GM12878 (cell line): ENCODE results near the gene ANGPTL2. TPM values are rescaled to one million over a fixed set of nuclear protein-coding genes. Genes with fewer than 3 reads are reported as not detected.

Source experiments
- ATAC-seq: fragments of 200-7000 bp; cut with Tn5 transposase; 3 replicates; pipeline ENCODE4 v1.9.1; 2020; ENCODE audit warnings: mild to moderate bottlenecking, moderate library complexity
- BruUV-seq: library from RNA; stranded (reverse); fragments of 400-500 nt; replicated peaks from 2 replicates; lab custom pipeline; 2021; lab: Mats Ljungman, UMichigan
- CTCF ChIA-PET: fragments of 300-600 bp; sonication (Branson Sonifier 250); formaldehyde crosslinking; extraction: SDS; loops from one replicate; lab custom pipeline; 2021; ENCODE audit warnings: inconsistent platforms; lab: Yijun Ruan, JAX
- POLR2A ChIA-PET: fragments of 350-600 bp; formaldehyde crosslinking; extraction: SDS; loops from one replicate; lab custom pipeline; 2021; ENCODE audit warnings: inconsistent platforms; lab: Charles Lee
- RAD21 ChIA-PET: fragments of 300-600 bp; sonication (Branson Sonifier 250); formaldehyde crosslinking; loops from one replicate; lab custom pipeline; 2023; ENCODE audit warnings: antibody characterized with exemption; ENCODE audit not compliant: unreplicated experiment; lab: Charles Lee
- SMC1A ChIA-PET: fragments of 300-600 bp; sonication (Branson Sonifier 250); formaldehyde crosslinking; loops from one replicate; lab custom pipeline; 2023; ENCODE audit not compliant: unreplicated experiment, uncharacterized antibody; lab: Charles Lee
- DNase-seq: peaks from one replicate; pipeline ENCODE4 v3.0.0-alpha.2; 2011; ENCODE audit warnings: low read depth, low spot score
- FAIRE-seq: peaks from 3 replicates; lab custom pipeline; 2011; peaks lifted over from hg19 to GRCh38; lab: Jason Lieb, UNC
- H2AFZ ChIP-seq: 2 replicates; pipeline ENCODE4 v1.6.0; 2011; ENCODE audit warnings: low read depth, low read length, control low read depth; ENCODE audit not compliant: control insufficient read depth
- H3K27ac ChIP-seq: 2 replicates; pipeline ENCODE4 v1.5.1; 2011; ENCODE audit warnings: control low read depth; ENCODE audit not compliant: control insufficient read depth, insufficient read depth
- H3K27me3 ChIP-seq, 2 experiments: replicated peaks in 1 of 2; 2 replicates each; pipeline versions ENCODE4 v1.6.0 to v1.6.1; 2011; ENCODE audit warnings: low read length in 1 of 2; ENCODE audit not compliant: control insufficient read depth in 2 of 2, insufficient read depth in 2 of 2
- H3K36me3 ChIP-seq, 2 experiments: 2 replicates each; pipeline ENCODE4 v1.5.1; 2011; ENCODE audit warnings: low read length in 1 of 2; ENCODE audit not compliant: control insufficient read depth in 2 of 2, insufficient read depth in 2 of 2
- H3K4me1 ChIP-seq: 2 replicates; pipeline ENCODE4 v1.6.1; 2011; ENCODE audit warnings: mild to moderate bottlenecking, low read length, moderate library complexity, mixed read lengths; ENCODE audit not compliant: control insufficient read depth, insufficient read depth
- H3K4me2 ChIP-seq: 2 replicates; pipeline ENCODE4 v1.6.0; 2011; ENCODE audit warnings: control low read depth; ENCODE audit not compliant: control insufficient read depth, insufficient read depth
- H3K4me3 ChIP-seq: fragments of 200-600 bp; sonication (generic); 2 replicates; pipeline ENCODE4 v1.5.1; 2016
- H3K79me2 ChIP-seq: 2 replicates; pipeline ENCODE4 v1.6.0; 2011; ENCODE audit warnings: low read length; ENCODE audit not compliant: control insufficient read depth, insufficient read depth
- H3K9ac ChIP-seq: 2 replicates; pipeline ENCODE4 v1.8.0; 2011; ENCODE audit warnings: low read length, control low read depth, mixed read lengths; ENCODE audit not compliant: control insufficient read depth, insufficient read depth
- H3K9me3 ChIP-seq: replicated peaks from 3 replicates; pipeline ENCODE4 v1.5.1; 2011; ENCODE audit warnings: mild to moderate bottlenecking, low read length; ENCODE audit not compliant: control insufficient read depth, insufficient read depth
- H4K20me1 ChIP-seq: 2 replicates; pipeline ENCODE4 v1.6.0; 2011; ENCODE audit not compliant: control insufficient read depth, insufficient read depth
- JUNB ChIP-seq: IDR thresholded peaks from 2 replicates; pipeline ENCODE4 v1.6.1; 2016; ENCODE audit warnings: antibody characterized with exemption, mild to moderate bottlenecking
- MXI1 ChIP-seq: fragments of 150-350 bp; IDR thresholded peaks from 2 replicates; pipeline ENCODE4 v1.6.1; 2011; ENCODE audit warnings: low read depth, mild to moderate bottlenecking, inconsistent platforms, low read length, improper control_type of control experiment
- NFYA ChIP-seq: IDR thresholded peaks from 2 replicates; pipeline ENCODE4 v1.6.1; 2011; ENCODE audit warnings: low read depth, mild to moderate bottlenecking, low read length, improper control_type of control experiment, borderline replicate concordance
- TBL1XR1 ChIP-seq: IDR thresholded peaks from 2 replicates; pipeline ENCODE4 v1.6.1; 2012; ENCODE audit warnings: low read depth, low read length, improper control_type of control experiment
- ZZZ3 ChIP-seq: IDR thresholded peaks from 2 replicates; pipeline ENCODE4 v1.6.1; 2011; ENCODE audit warnings: low read depth; ENCODE audit not compliant: control insufficient read depth, insufficient read length
- WGBS: methylation state at CpG from one replicate; pipeline ENCODE4 v1.1.6; 2016; ENCODE audit warnings: low lambda C conversion rate; ENCODE audit not compliant: insufficient replicate concordance, insufficient coverage; ENCODE audit errors: missing lambda C conversion rate; 5-methylcytosine and 5-hydroxymethylcytosine counted together
- in situ Hi-C: fragments of 300-500 bp; cut with MboI; formaldehyde crosslinking; loops from 9 replicates; pipeline ENCODE4 v1.14.3; 2018; ENCODE audit warnings: mixed read lengths
- intact Hi-C: fragments of 100-400 bp; cut with micrococcal nuclease; formaldehyde crosslinking; loops from one replicate; pipeline ENCODE4 v1.14.2; 2022; ENCODE audit not compliant: unreplicated experiment
- polyA plus RNA-seq, 11 experiments: library from polyadenylated mRNA; depleted of rRNA in 4 of 11; unstranded in 6 of 11; stranded (reverse) in 5 of 11; fragments of >200 nt; fragmentation: Nextera tagmentation in 4 of 11; fragmentation: Illumina TruSeq in 1 of 11; extraction: Ambion mirVana in 4 of 11; extraction: Trizol in 1 of 11; gene quantifications; 1 replicate in 1 of 11; 2 replicates in 10 of 11; pipeline versions ENCODE4 v1.2.1 to v1.2.3, GENCODE V29; 2011 to 2016; ENCODE audit warnings: inconsistent platforms in 2 of 11, missing spikeins in 2 of 11, low read depth in 1 of 11
- total RNA-seq, 4 experiments: library from RNA; depleted of rRNA in 3 of 4; stranded (reverse); fragments of >200 nt in 3 of 4; fragmentation: Illumina TruSeq in 1 of 4; extraction: Trizol in 1 of 4; gene quantifications; 2 replicates each; pipeline versions ENCODE4 v1.2.1 to v1.2.3, GENCODE V29; 2013 to 2021
- TF ChIP-seq, protein P1 (sequence below): IDR thresholded peaks from 2 replicates; pipeline ENCODE4 v1.6.1; 2012; ENCODE audit warnings: mild to moderate bottlenecking, low read depth, low read length
- TF ChIP-seq, protein P2 (sequence below): fragments of 450-650 bp; IDR thresholded peaks from 2 replicates; pipeline ENCODE4 v1.6.1; 2017; ENCODE audit warnings: borderline replicate concordance
- TF ChIP-seq, protein P3 (sequence below): fragments of 450-650 bp; IDR thresholded peaks from 2 replicates; pipeline ENCODE4 v1.6.1; 2016; ENCODE audit warnings: mild to moderate bottlenecking, moderate library complexity, borderline replicate concordance

The ANGPTL2 gene
- total and polyA plus RNA-seq, 10 of the 15 experiments (the other 5 are each of a cell fraction or from before 2014, with no cell fraction given) = 0.13 to 2.6 (median 0.82) TPM; not detected in 1

DNA sequence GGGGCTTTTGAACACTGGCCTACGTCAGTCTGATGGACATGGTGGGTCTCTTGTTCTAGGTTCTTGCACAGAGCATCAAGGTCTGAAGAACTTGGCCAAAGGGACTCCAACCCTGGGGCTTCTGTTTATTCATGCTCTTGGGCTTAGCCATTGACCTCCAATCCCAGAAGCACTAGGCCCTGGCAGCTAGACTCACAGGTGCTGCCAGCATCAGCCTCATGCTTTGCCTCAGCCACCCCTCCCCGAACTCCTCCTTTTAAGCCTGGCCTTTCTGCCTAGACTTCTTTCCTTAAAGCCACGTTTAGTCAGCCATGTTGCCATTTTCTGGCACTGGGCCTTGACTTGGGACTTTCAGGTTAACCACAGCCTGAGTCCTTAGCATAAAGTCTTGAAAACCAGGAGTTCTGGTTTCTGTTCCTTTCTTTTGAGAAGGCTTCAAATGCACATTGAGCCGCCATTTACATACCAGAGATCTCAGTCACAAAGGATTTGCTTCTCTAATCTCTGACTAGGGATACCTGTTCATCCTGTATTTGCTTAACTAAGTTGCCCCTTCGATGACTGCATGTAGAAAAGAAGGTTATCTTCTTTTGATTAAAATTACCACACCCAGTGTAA, 54.7 kb downstream of the ANGPTL2 start (continued):
- TF ChIP-seq, protein P1, sequence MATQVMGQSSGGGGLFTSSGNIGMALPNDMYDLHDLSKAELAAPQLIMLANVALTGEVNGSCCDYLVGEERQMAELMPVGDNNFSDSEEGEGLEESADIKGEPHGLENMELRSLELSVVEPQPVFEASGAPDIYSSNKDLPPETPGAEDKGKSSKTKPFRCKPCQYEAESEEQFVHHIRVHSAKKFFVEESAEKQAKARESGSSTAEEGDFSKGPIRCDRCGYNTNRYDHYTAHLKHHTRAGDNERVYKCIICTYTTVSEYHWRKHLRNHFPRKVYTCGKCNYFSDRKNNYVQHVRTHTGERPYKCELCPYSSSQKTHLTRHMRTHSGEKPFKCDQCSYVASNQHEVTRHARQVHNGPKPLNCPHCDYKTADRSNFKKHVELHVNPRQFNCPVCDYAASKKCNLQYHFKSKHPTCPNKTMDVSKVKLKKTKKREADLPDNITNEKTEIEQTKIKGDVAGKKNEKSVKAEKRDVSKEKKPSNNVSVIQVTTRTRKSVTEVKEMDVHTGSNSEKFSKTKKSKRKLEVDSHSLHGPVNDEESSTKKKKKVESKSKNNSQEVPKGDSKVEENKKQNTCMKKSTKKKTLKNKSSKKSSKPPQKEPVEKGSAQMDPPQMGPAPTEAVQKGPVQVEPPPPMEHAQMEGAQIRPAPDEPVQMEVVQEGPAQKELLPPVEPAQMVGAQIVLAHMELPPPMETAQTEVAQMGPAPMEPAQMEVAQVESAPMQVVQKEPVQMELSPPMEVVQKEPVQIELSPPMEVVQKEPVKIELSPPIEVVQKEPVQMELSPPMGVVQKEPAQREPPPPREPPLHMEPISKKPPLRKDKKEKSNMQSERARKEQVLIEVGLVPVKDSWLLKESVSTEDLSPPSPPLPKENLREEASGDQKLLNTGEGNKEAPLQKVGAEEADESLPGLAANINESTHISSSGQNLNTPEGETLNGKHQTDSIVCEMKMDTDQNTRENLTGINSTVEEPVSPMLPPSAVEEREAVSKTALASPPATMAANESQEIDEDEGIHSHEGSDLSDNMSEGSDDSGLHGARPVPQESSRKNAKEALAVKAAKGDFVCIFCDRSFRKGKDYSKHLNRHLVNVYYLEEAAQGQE = no peak
- no peak for TF ChIP-seq NFYA
- TF ChIP-seq ZZZ3 = no peak
- no peak for TF ChIP-seq MXI1
- TF ChIP-seq, protein P2, sequence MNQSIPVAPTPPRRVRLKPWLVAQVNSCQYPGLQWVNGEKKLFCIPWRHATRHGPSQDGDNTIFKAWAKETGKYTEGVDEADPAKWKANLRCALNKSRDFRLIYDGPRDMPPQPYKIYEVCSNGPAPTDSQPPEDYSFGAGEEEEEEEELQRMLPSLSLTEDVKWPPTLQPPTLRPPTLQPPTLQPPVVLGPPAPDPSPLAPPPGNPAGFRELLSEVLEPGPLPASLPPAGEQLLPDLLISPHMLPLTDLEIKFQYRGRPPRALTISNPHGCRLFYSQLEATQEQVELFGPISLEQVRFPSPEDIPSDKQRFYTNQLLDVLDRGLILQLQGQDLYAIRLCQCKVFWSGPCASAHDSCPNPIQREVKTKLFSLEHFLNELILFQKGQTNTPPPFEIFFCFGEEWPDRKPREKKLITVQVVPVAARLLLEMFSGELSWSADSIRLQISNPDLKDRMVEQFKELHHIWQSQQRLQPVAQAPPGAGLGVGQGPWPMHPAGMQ = no peak
- TF ChIP-seq JUNB = no peak

DNA sequence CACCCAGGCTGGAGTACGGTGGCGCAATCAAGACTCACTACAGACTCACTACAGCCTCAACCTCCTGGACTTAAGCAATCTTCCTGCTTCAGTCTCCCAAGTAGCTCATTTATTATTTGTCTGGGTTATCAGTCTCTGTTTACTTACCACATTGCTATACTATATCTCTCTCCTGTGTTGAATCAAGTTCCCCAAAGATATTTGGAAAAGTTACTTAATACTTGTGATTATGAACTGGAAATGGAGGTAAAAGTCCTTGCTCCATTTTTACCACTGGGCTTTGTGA, 55.6 kb downstream of the ANGPTL2 start:
- WGBS = 100% methylated on average over 2 of the region's 2 CpGs
- in situ Hi-C loops = no loop called here

More for the DNA sequence above, 55.6 kb downstream of the ANGPTL2 start:
- Histone ChIP-seq H3K4me1 (no peaks in the 10 kb centered on the region), H3K9me3 (no peaks in the 10 kb centered on the region), H3K27ac (no peak overlapping the region), H3K79me2 (no peaks in the 10 kb centered on the region), H3K4me3 (no peak overlapping the region), H3K4me2 (no peak overlapping the region), H3K9ac (no peak overlapping the region), H3K36me3 (no peaks in the 10 kb centered on the region; a peak in 1 of 4 replicates), H4K20me1 (no peaks in the 10 kb centered on the region), H3K27me3 (no peaks in the 10 kb centered on the region), H2AFZ (no peak overlapping the region)
- DNase-seq (no peak), FAIRE-seq (no peak), ATAC-seq (no peak)
- ChIA-PET POLR2A (interaction anchor here (1.4 kb wide), 1 partner anchor 88 kb away, joined by 3 read pairs; no protein-coding TSS in a partner anchor), SMC1A (interaction anchor here (0.9 to 3.8 kb wide), 6 partner anchors 17 to 114 kb away, joined by 3 to 12 read pairs (median 4); no protein-coding TSS in a partner anchor), CTCF (interaction anchor here (0.8 to 1.0 kb wide), 2 partner anchors 9 to 23 kb away, joined by 3 to 4 read pairs; no protein-coding TSS in a partner anchor), RAD21 (interaction anchor here (0.9 to 1.2 kb wide), 3 partner anchors 45 to 80 kb away, joined by 3 to 5 read pairs (median 3); no protein-coding TSS in a partner anchor)
- BruUV-seq = no TSS peak
- TF ChIP-seq, protein P3, sequence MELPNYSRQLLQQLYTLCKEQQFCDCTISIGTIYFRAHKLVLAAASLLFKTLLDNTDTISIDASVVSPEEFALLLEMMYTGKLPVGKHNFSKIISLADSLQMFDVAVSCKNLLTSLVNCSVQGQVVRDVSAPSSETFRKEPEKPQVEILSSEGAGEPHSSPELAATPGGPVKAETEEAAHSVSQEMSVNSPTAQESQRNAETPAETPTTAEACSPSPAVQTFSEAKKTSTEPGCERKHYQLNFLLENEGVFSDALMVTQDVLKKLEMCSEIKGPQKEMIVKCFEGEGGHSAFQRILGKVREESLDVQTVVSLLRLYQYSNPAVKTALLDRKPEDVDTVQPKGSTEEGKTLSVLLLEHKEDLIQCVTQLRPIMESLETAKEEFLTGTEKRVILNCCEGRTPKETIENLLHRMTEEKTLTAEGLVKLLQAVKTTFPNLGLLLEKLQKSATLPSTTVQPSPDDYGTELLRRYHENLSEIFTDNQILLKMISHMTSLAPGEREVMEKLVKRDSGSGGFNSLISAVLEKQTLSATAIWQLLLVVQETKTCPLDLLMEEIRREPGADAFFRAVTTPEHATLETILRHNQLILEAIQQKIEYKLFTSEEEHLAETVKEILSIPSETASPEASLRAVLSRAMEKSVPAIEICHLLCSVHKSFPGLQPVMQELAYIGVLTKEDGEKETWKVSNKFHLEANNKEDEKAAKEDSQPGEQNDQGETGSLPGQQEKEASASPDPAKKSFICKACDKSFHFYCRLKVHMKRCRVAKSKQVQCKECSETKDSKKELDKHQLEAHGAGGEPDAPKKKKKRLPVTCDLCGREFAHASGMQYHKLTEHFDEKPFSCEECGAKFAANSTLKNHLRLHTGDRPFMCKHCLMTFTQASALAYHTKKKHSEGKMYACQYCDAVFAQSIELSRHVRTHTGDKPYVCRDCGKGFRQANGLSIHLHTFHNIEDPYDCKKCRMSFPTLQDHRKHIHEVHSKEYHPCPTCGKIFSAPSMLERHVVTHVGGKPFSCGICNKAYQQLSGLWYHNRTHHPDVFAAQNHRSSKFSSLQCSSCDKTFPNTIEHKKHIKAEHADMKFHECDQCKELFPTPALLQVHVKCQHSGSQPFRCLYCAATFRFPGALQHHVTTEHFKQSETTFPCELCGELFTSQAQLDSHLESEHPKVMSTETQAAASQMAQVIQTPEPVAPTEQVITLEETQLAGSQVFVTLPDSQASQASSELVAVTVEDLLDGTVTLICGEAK = no peak
- no peak for TF ChIP-seq TBL1XR1
- intact Hi-C loops = no loop called here
